GM23248 (cell line): ENCODE measurements around the gene CYBA.

ENCODE experiments used
- EZH2 ChIP-seq: fragments of 200-600 bp; sonication (generic); IDR thresholded peaks from 2 replicates; pipeline ENCODE4 v1.6.1; 2018; ENCODE audit warnings: antibody characterized with exemption, mild to moderate bottlenecking; ENCODE audit not compliant: insufficient read depth, poor library complexity, severe bottlenecking
- EZH2phosphoT487 ChIP-seq: fragments of 200-600 bp; sonication (generic); IDR thresholded peaks from 2 replicates; pipeline ENCODE4 v1.6.1; 2018; ENCODE audit warnings: antibody characterized with exemption, moderate library complexity, mild to moderate bottlenecking, low read depth; ENCODE audit not compliant: insufficient read depth

- TF ChIP-seq EZH2: no peak
- TF ChIP-seq EZH2phosphoT487: no peak
Measured at GRCh38 chr16:88669980-88670379, 19.1 kb upstream of the CYBA start.
